Neural cell (in vitro differentiated cells): ENCODE measurements around the gene GTPBP1.

Experiments
- MXI1 ChIP-seq: fragments of 450-650 bp; conservative IDR thresholded peaks from 2 replicates; pipeline ENCODE4 v1.6.1; 2014; ENCODE audit warnings: antibody characterized with exemption, mild to moderate bottlenecking; ENCODE audit not compliant: poor library complexity, severe bottlenecking
- RAD21 ChIP-seq: fragments of 450-650 bp; conservative IDR thresholded peaks from 2 replicates; pipeline ENCODE4 v1.6.1; 2014; ENCODE audit warnings: antibody characterized with exemption, mild to moderate bottlenecking, moderate library complexity
- TAF1 ChIP-seq: IDR thresholded peaks from 2 replicates; pipeline ENCODE4 v1.6.1; 2012; ENCODE audit warnings: low read depth
- TF ChIP-seq, protein P1 (sequence below): fragments of 450-650 bp; IDR thresholded peaks from 2 replicates; pipeline ENCODE4 v1.5.1; 2014; ENCODE audit warnings: antibody characterized with exemption, mild to moderate bottlenecking, moderate library complexity; ENCODE audit not compliant: poor library complexity, severe bottlenecking
- TF ChIP-seq, protein P2 (sequence below): IDR thresholded peaks from 2 replicates; pipeline ENCODE4 v1.6.1; 2012; ENCODE audit warnings: borderline replicate concordance

DNA sequence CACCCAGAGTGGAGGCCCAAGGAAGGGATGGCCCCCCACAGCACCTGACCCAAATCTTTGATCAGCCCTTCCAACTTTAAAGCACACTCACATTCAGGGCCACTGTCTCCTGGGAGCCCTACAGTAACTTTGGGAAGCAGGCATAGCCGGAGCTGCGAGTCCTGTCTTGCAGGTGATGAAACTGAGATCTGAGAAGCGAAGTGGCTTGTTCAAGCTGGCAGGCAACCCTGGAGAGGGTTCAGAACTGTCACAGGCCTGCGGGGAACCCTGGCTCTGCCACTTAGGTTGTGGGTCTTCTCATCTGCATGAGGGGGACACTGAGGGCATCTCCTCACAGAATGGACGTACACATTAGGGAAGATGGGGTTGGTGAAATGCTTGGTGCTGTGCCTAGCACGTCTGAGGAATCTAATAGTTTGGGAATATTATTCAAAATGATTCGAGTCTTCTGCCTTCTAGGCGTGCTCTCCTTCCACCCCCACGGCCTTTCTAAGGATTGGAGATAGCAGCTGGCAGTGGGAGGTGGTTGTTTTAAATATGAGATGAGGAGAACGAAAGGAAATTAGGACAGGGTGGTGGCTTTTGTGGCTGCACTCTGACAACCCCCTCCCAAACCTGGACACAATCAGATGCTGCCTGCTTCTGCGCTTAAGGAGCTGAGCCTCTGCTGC, 68.9 kb downstream of the GTPBP1 start:
- TF ChIP-seq TAF1 (no peak), MXI1 (no peak), RAD21 (no peak)
- TF ChIP-seq, protein P1, sequence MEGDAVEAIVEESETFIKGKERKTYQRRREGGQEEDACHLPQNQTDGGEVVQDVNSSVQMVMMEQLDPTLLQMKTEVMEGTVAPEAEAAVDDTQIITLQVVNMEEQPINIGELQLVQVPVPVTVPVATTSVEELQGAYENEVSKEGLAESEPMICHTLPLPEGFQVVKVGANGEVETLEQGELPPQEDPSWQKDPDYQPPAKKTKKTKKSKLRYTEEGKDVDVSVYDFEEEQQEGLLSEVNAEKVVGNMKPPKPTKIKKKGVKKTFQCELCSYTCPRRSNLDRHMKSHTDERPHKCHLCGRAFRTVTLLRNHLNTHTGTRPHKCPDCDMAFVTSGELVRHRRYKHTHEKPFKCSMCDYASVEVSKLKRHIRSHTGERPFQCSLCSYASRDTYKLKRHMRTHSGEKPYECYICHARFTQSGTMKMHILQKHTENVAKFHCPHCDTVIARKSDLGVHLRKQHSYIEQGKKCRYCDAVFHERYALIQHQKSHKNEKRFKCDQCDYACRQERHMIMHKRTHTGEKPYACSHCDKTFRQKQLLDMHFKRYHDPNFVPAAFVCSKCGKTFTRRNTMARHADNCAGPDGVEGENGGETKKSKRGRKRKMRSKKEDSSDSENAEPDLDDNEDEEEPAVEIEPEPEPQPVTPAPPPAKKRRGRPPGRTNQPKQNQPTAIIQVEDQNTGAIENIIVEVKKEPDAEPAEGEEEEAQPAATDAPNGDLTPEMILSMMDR = no peak
- TF ChIP-seq, protein P2, sequence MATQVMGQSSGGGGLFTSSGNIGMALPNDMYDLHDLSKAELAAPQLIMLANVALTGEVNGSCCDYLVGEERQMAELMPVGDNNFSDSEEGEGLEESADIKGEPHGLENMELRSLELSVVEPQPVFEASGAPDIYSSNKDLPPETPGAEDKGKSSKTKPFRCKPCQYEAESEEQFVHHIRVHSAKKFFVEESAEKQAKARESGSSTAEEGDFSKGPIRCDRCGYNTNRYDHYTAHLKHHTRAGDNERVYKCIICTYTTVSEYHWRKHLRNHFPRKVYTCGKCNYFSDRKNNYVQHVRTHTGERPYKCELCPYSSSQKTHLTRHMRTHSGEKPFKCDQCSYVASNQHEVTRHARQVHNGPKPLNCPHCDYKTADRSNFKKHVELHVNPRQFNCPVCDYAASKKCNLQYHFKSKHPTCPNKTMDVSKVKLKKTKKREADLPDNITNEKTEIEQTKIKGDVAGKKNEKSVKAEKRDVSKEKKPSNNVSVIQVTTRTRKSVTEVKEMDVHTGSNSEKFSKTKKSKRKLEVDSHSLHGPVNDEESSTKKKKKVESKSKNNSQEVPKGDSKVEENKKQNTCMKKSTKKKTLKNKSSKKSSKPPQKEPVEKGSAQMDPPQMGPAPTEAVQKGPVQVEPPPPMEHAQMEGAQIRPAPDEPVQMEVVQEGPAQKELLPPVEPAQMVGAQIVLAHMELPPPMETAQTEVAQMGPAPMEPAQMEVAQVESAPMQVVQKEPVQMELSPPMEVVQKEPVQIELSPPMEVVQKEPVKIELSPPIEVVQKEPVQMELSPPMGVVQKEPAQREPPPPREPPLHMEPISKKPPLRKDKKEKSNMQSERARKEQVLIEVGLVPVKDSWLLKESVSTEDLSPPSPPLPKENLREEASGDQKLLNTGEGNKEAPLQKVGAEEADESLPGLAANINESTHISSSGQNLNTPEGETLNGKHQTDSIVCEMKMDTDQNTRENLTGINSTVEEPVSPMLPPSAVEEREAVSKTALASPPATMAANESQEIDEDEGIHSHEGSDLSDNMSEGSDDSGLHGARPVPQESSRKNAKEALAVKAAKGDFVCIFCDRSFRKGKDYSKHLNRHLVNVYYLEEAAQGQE = no peak
